Iris pigment epithelial cell (primary cell): ENCODE results near the gene OTP.
"Not testable (repeated sequence)": the region's sequence is repeated elsewhere in the genome, so short reads cannot be mapped to it uniquely, and the experiment has no call there.

Experiments
- DNase-seq: peaks from one replicate; pipeline ENCODE4 v3.0.0-alpha.2; 2011; ENCODE audit warnings: low read depth

OTP gene

DNA sequence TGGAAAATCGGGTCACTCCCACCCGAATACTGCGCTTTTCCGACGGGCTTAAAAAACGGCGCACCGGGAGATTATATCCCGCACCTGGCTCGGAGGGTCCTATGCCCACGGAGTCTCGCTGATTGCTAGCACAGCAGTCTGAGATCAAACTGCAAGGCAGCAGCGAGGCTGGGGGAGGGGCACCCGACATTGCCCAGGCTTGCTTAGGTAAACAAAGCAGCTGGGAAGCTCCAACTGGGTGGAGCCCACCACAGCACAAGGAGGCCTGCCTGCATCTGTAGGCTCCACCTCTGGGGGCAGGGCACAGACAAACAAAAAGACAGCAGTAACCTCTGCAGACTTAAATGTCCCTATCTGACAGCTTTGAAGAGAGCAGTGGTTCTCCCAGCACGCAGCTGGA lies 29.6 kb downstream of the OTP start:
- DNase-seq: not testable (repeated sequence)

- no peak for DNase-seq
Observed at GRCh38 chr5:77607324-77607723, 31.2 kb downstream of the OTP start.

GRCh38 chr5:77606279-77606678 lies 32.2 kb downstream of the OTP start:
- DNase-seq: no peak

DNA sequence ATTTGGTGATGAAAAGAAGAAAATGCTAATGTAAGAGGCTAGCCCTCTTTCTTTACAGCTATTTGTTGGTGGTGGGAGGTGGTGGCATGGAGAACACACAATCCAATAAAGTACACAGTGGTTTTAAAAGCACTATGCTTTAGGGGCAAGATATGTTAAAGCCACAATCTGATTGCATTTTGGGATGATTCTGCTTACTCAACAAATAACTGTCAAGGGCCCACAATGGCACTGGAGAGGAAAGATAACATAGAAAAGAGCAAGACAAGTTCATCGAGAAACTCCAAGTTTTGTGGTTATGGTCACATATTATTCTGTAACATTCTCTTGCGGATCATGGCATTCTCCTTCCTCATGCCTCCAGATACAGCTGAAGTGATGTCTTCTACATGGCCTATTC lies 38.8 kb downstream of the OTP start:
- no peak for DNase-seq

GRCh38 chr5:77590347-77590746 lies 48.2 kb downstream of the OTP start:
- no peak for DNase-seq

- no peak for DNase-seq
Observed at GRCh38 chr5:77588175-77588574, 50.3 kb downstream of the OTP start.

DNA sequence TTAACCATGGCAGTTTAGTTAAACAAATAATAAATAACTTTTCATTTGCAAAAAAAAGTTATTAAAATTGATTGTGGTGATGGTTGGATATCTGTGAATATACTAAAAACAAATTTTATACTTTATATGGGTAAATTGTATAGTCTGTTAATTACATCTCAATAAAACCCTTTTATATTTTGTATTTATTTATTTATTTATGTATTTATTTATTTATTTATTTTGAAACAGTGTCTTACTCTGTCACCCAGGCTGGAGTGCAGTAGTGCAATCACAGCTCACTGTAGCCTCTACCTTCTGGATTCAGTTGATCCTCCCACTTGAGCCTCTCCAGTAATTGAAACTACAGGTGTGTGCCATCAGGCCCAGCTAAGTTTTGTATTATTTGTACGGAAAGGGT lies 52.4 kb downstream of the OTP start:
- no peak for DNase-seq

- DNase-seq: not testable (repeated sequence)
Observed at GRCh38 chr5:77582143-77582542, 56.4 kb downstream of the OTP start.
